ENCODE measurements around the gene TLR3.

DNA sequence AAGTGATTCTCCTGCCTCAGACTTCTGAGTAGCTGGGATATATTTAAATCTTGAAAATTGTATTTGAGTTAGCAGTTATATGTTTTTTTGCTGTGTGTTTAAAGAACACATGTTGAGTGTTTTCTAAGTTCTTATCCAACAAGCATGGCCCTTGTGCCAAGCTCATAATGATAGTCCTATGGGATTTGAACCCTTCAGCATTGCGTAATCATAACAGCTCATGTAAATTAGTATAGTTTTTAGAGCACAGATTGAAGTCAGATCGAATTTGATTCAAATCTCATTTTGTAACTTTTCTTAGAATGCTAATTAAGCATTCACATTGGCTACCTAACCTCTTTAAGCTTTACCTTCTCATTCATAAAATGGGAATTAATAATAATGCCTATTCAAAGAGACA is 47.7 kb downstream of the TLR3 start:
- TF ChIP-seq, protein P1, sequence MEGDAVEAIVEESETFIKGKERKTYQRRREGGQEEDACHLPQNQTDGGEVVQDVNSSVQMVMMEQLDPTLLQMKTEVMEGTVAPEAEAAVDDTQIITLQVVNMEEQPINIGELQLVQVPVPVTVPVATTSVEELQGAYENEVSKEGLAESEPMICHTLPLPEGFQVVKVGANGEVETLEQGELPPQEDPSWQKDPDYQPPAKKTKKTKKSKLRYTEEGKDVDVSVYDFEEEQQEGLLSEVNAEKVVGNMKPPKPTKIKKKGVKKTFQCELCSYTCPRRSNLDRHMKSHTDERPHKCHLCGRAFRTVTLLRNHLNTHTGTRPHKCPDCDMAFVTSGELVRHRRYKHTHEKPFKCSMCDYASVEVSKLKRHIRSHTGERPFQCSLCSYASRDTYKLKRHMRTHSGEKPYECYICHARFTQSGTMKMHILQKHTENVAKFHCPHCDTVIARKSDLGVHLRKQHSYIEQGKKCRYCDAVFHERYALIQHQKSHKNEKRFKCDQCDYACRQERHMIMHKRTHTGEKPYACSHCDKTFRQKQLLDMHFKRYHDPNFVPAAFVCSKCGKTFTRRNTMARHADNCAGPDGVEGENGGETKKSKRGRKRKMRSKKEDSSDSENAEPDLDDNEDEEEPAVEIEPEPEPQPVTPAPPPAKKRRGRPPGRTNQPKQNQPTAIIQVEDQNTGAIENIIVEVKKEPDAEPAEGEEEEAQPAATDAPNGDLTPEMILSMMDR (IDR thresholded peaks at IDR 0.05; ENCODE audit: low read depth, low read length, poor library complexity, severe bottlenecking): no peak
- TF ChIP-seq EZH2phosphoT487 (IDR thresholded peaks at IDR 0.05; ENCODE audit: borderline replicate concordance, low read length): no peak
